Stromal cell of bone marrow (primary cell): Measurements from ENCODE around the gene PARD3.

Source experiments
- DNase-seq: peaks from one replicate; pipeline ENCODE4 v3.0.0-alpha.2; 2012; ENCODE audit warnings: low read depth

Gene PARD3

GRCh38 chr10:34824870-34825269 lies 9.8 kb upstream of the PARD3 start:
- no peak for DNase-seq

DNA sequence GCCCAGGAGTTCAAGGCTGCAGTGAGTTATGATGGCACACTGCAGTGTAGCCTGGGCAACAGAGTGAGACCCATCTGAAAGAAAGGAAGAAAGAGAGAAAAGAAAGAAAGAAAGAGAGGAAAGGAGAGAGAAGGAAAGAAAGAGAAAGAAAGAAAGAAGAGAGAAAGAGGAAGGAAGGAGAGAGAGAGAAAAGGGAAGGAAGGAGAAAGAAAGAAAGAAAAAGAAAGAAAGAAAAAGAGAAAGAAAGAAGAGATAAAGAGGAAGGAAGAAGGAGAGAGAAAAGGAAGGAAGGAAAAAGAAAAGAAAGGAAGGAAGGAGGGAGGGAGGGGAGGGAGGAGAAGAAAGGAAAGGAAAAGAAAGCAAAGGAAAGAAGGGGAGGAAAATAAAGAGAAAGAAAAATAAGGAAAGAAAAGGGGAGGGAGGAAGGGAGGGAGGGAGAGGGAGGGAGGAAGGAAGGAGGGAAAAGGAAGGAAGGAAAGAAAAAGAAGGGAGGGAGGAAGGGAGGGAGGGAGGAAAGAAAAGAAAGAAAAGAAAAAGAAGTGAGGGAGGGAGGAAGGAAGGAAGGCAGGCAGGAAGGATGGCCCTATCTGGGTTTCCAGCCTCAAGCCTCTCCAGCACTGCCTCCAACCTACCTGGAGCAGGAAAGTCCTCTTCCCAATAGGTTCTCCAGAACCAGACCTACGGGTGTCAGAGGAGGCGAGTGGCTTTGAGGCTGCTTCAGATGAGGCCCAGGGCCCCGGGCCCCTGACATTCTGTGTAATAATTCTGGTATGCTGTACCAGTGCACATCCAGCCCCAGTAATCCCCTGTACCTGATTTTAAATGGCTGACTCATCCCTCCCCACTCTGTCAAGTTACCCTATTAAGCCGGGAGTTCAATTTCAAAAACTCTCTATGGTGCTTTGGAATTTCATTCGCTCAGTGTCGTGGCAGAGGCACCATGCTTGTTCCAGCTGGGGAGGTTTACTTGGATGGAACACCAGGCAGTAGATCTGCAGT lies 6.8 kb upstream of the PARD3 start:
- DNase-seq, result no peak

DNA sequence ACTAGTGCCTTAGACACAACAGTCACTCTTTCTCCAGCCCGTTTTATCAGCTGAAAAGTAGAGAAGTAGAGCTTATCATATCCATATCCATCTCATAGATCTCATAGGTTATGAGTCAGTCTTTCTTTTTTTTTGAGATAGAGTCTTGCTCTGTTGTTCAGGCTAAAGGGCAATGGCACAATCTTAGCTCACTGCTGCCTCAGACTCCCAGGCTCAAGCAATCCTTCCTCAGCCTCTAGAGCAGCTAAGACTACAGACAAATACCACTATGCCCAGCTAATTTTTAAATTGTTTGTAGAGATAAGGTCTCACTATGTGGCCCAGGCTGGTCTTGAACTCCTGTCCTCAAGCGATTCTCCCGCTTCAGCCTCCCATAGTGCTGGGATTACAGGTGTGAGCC lies 2.5 kb upstream of the PARD3 start:
- no peak for DNase-seq

DNA sequence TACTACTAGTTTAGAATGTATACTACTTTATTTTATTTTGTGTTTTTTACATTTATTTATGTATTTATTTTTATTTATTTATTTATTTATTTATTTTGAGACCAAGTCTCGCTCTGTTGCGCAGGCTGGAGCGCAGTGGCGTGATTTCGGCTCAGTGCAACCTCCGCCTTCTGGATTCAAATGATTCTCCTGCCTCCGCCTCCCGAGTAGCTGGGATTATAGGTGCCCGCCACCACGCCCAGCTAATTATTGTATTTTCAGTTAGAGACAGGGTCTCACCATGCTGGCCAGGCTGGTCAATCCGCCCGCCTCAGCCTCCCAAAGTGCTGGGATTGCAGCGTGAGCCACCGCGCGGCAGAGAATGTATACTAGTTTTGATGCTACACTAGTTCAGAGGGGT lies 2.0 kb upstream of the PARD3 start:
- no peak for DNase-seq

GRCh38 chr10:34816501-34817002 lies 1.5 kb upstream of the PARD3 start:
- DNase-seq, result no peak

- no peak for DNase-seq
Measured at GRCh38 chr10:34816085-34816496, 995 bp upstream of the PARD3 start.

- DNase-seq, result no peak
Measured at GRCh38 chr10:34814913-34815184, 247 bp downstream of the PARD3 start.

DNA sequence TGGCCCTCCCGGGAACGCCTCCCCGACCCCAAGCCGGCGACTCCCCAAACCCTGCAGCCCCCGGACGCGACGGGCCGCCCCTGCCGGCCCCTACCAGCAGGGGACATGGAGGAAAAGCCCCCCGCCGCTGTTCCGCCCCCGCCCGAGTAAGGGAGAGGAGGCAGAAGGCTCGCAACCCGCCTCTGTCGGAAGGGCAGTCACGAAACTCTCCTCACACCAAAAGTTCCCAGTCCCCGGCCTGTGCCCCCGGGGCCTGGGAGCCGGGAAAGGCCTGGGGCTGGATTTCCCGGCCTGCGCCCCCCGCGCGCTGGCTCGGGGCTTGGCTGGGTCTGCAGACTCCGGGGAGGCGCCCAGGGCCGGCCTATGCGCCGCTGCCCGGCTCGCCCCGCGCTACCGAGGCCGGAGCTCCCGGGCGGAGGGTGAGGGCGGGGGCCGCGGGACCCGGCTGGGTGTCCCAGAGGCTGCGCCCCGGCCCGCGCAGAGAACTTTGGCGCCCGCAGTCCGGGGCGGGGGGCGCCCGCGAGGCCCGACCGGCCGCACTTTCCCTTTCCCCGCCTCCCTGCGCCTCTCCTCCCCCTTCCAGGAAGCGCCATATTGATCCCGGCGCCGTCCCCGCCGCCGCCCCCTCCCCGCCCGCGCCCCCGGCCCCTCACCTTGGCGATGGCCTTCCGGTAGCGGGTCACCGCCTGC lies 728 bp downstream of the PARD3 start:
- DNase-seq, result no peak

DNA sequence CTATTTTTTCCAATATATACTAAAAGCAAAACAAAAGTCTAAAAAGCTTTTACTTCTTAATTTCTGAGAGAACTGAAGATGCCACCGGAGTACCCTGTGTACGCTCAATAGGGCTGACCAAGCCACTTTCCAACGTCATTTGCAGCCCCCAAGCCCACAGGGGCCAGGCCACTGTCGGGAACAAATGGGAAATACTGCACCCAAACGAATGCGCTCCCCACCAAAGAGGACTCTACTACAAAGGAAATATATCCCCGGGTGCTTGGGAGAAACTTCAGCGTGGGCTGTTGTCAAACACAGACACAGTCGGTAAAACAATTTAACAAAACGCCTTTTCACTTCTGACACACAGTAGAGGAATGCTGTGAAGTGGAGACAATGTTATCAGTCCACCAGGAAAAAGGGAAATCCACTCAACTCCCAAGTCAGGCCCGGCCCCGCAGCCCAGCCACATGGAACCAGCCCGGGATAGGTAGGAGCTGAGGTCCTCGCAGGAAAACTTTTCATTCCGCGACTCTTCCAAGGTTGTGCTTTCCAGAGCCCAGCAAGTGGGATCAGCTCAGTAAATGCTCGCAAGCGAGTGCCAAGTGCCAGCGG lies 1.4 kb downstream of the PARD3 start:
- DNase-seq, result no peak

GRCh38 chr10:34812771-34813170 lies 2.3 kb downstream of the PARD3 start:
- DNase-seq, result no peak

DNA sequence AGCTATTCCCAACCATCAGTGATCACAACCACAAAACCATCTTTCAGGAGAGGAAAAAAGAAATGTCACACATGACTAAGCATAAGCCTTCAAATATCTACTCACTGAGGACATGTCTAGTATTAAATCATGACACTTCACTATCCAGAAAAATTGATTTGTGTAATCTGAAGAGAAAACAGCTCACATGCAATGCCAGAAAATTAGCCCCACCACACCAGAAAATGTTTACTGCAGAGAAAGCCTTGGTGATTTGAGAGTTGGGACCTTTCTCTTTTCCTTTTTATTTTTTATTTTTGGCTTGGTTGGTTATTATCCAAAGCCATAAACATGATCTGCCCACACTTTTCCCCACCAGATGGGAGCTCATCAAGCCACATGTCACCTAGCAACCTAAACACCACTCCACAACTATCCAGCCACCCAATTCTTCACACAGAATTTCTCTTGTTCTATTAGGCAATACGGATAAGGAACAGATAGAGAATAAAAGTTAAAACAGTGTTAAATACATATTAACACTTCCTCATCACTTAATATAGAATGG lies 3.1 kb downstream of the PARD3 start:
- no peak for DNase-seq

DNA sequence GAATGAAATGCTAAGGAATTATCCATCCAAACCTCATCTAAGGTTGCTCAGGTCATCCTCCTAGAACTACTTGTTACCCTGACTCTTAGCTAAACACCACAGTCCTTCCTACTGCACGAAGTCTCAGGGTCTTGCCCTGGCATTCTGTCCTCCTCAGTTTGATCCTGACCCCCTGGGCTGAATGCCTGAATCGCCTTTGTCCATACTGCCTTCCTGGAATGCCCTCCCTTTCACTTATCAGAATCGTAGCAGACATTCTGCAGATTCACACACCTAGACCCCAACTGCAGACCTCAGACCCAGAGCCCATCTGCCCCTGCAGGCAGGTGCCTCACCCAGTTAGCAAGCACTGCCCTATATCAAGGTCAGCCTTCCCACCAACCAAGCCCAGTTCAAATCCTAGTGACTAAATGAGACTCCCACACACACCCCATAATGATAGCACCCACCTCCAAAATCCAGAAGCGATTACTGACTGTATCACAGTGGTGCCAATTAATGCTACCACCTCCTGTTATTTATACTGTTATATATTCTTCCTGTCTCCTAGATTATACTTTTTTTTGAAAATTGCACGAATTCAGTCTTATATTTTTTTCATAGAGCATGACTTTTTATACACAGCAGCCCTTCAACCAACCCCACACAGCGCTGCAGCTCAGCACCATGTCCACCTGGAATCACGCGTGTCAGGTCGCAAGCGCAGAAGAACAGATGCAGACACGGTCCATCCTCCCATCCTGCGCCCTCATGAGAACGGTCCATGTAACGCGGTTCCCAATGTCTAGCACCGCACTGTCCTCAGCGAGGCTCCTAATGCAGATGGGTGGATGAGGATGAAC lies 3.7 kb downstream of the PARD3 start:
- no peak for DNase-seq

DNA sequence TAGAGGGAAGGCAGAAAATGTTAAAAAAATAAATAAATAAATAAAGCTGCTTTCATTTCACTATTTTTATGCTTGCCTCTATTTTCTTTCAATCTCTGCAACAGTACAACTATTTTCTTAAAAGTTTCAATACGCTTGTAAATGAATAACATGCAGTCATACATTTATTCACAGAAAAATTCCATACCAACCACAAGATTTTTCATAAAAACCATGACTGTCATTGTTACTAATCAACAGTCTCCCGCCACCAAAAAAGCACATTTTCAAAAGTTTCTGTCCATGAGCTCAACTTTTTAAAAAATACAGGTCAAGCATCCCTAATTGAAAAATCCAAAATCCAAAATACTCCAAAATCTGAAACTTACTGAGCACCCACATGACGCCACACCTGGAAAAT lies 5.3 kb downstream of the PARD3 start:
- DNase-seq, result no peak

- DNase-seq, result no peak
Measured at GRCh38 chr10:34808801-34809745, 6.0 kb downstream of the PARD3 start.

DNA sequence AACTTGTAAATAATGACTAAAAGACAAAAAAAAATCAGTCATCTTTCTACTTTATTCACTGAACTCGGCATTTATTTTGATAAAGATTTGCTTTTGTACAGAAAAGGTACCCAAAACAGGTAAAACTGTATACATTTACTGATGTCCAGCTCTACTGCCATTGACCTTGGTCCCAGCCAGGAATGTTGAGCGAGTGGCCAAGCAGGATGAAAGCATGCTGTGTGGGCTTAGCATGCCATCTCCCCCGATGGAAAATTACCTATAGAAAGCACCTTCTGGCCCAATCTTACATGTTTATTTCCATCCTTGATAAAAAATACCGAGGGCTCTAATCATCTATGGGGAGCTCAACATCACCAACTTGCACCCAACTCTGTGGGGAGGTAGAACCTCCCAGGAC lies 6.8 kb downstream of the PARD3 start:
- no peak for DNase-seq

DNA sequence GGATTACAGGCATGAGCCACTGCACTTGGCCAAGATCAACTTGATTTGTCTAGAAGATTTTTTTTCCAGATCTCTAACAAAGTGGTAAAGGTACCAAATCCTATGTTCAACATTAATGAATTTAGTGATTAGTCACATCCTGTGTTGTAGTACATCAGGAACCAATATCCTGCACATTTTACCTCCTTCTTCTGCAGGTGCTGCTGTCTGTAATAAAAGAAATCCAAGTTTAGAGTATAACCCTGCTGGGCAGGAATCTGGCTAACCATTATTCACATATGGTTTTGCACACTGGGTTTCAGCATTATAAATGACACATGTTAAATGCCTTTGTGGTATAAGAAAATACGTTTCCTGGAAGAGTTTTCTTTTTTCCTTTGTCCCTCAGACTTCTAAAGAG lies 10.8 kb downstream of the PARD3 start:
- no peak for DNase-seq

- DNase-seq, result no peak
Measured at GRCh38 chr10:34802692-34803091, 12.4 kb downstream of the PARD3 start.

- no peak for DNase-seq
Measured at GRCh38 chr10:34801097-34801733, 13.9 kb downstream of the PARD3 start.

GRCh38 chr10:34800624-34801023 lies 14.5 kb downstream of the PARD3 start:
- no peak for DNase-seq

GRCh38 chr10:34798654-34799053 lies 16.4 kb downstream of the PARD3 start:
- DNase-seq, result no peak
